ENCODE results near the gene ZDHHC1.
"Not testable (repeated sequence)": the region's sequence is repeated elsewhere in the genome, so short reads cannot be mapped to it uniquely, and the experiment has no call there.

The ZDHHC1 gene

GRCh38 chr16:67378642-67379041 lies 37.6 kb downstream of the ZDHHC1 start:
- in situ Hi-C loops (cut with MboI; ENCODE audit: low sequenced_read_pairs): no loop called here

- in situ Hi-C loops (cut with MboI; ENCODE audit: low sequenced_read_pairs): not testable (repeated sequence)
Observed at GRCh38 chr16:67376012-67376411, 40.3 kb downstream of the ZDHHC1 start.

- in situ Hi-C loops (cut with MboI; ENCODE audit: low sequenced_read_pairs): no loop called here
Observed at GRCh38 chr16:67372664-67373063, 43.6 kb downstream of the ZDHHC1 start.

GRCh38 chr16:67370661-67371060 lies 45.6 kb downstream of the ZDHHC1 start:
- in situ Hi-C loops (cut with MboI; ENCODE audit: low sequenced_read_pairs): no loop called here

DNA sequence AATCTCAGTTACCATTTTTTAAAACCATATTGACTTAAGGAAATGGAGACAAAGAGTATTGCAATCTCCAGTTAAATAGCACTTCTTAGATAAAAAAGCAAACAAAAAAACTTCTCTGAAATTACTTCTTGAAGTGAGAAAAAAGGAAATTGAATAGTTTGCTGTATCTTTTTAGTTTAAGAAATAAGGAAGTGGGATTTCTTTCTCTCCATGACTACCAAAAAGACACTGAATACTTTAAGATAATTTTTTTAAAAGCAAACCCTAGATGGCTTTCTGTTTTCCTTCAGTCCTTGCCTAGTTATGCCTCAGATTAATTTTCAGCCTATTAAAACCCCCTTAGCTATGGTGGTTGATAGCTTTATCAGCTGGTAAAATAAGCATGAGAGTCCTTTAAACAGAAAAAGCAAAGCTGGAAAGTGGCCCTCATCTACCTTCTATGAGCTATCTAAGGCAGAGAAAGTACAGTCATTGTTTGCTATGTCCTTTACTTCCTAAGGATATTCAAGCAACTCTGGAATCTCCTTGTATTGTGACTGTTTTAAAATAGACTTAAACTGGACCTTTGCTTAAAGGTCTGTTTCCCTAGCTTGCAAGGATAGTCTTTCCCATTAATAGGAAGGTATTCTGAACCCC lies 51.6 kb downstream of the ZDHHC1 start:
- in situ Hi-C loops (cut with MboI; ENCODE audit: low sequenced_read_pairs): no loop called here

DNA sequence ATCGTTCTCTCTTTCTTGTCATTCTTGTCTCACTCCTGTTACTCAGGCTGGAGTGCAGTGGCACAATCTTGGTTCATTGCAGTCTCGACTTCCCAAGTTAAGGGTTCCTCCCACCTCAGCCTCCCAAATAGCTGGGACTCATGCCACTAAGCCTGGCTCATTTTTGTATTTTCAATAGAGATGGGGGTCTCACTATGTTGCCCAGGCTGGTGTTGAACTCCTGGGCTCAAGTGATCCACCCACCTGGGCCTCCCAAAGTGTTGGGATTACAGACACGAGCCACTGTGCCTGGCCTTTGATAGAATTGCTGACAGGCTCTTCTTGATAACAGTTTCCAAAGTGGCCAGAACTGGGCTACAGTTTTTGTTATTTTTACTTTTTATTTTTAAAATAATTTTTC lies 55.2 kb downstream of the ZDHHC1 start:
- in situ Hi-C loops (cut with MboI; ENCODE audit: low sequenced_read_pairs): no loop called here

DNA sequence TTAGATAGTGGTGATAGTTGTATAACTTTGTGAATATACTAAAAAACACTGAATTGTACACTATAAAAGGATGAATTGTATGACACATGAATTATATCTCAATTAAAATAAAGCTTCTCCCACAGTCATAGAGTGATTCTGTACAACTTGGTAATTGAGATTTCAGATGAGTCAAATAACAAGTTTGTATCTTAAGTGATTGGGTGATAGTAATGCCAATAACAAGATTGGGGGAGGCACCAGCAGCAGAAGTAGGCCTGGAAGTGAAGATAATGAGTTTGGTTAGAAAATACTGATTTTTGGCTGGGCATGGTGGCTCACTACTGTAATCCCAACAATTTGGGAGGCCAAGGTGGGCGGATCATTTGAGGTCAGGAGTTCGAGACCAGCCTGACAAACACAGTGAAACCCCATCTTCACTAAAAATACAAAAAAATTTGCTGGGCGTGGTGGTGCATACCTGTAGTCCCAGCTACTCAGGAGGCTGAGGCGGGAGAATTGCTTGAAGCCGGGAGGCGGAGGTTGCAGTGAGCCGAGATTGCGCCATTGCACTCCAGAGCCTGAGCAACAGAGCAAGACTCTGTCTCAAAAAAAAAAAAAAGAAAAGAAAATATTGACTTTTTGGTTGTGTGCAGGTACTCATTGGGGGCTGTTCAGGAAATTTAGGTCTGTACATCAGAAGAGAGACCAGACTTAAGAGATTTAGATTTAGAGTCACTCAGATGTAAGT lies 56.6 kb downstream of the ZDHHC1 start:
- in situ Hi-C loops (cut with MboI; ENCODE audit: low sequenced_read_pairs): not testable (repeated sequence)

DNA sequence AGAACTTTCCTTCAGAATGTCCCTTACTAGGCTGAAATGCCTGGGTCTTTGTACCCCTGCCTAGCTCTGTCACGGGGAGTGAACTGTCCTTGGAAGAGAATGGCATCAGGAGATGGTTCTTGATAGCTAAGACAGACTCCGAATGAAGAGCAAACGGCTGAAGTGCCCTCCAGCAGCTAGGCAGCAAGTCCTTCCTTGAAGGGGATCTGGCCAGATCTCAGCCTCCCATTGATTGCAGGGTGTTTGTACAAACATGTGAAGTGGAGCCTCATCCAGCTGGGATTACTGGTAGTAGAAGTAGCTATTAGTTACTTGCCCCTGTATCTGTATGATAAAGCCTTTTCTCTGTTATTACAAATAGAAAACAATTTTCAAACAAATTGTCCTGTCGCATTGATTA lies 58.7 kb downstream of the ZDHHC1 start:
- in situ Hi-C loops (cut with MboI; ENCODE audit: low sequenced_read_pairs): no loop called here

DNA sequence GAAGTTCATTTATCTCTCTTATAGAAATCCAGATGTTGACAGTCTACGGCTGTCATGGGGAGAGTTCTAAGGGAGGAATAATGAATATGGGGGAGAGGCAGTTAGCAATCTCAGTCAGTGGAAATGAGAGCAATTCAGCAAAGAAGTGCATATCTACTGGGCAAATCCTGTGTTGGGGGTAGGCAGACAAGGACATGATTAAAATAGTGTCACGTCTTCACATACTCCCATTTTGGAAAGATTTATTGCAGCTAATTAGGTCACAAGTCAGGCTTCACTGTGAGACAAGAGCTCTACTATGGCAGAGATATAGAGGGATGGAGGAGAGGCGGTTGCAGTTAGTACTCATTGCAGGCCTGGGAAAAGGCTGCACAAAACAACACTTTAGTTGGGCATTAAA lies 59.9 kb downstream of the ZDHHC1 start:
- in situ Hi-C loops (cut with MboI; ENCODE audit: low sequenced_read_pairs): no loop called here

DNA sequence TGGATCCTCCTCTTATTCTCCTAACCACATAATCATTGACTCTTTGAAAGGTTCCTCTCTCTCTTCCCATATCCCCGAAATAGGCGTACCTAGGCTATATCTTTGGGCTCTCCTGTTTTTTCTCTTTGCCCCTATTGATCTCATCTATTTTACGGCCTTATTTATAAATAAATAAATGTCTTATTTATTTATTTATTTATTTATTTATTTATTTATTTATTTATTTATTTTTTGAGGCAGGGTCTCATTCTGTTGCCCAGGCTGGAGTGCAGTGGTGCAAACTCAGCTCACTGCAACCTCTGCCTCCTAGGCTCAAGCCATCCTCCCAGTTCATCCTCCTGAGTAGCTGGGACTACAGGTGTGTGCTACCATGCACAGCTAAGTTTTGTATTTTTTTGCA lies 63.8 kb downstream of the ZDHHC1 start:
- in situ Hi-C loops (cut with MboI; ENCODE audit: low sequenced_read_pairs): not testable (repeated sequence)

GRCh38 chr16:67350324-67350723 lies 66.0 kb downstream of the ZDHHC1 start:
- in situ Hi-C loops (cut with MboI; ENCODE audit: low sequenced_read_pairs): no loop called here

GRCh38 chr16:67349172-67349571 lies 67.1 kb downstream of the ZDHHC1 start:
- in situ Hi-C loops (cut with MboI; ENCODE audit: low sequenced_read_pairs): no loop called here

GRCh38 chr16:67346341-67346740 lies 69.9 kb downstream of the ZDHHC1 start:
- in situ Hi-C loops (cut with MboI; ENCODE audit: low sequenced_read_pairs): no loop called here

- in situ Hi-C loops (cut with MboI; ENCODE audit: low sequenced_read_pairs): no loop called here
Observed at GRCh38 chr16:67345401-67345800, 70.9 kb downstream of the ZDHHC1 start.
